ENCODE measurements around the gene ARHGAP23. TPM values are rescaled to one million over a fixed set of nuclear protein-coding genes. Genes with fewer than 3 reads are reported as not detected.

The ARHGAP23 gene
- total RNA-seq, 8 experiments from 2014 or later = 5.2 to 21.1 (median 14.0) TPM

DNA sequence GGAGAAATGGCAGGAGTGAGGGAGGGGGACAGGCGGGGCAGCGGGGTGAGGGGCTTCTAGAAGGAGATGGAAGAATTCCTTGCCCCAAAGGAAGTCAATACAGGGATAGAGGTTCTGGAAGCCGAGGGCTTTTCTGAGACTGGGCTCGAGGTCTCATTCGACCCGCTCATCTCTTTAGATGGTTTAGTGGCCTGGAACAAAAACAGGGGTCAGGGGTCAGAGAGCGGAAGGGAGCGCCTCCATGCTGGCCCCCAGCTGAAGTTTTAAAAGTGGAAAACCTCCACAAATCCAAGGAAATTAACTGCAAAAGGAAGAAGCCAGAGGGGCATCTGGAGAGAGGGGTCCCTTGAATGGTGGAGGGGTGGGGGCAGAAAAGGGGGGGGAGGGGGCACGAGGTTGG is 105.0 kb downstream of the ARHGAP23 start:
- Histone ChIP-seq H3K27ac (no peak overlapping the region), H3K4me1 (replicated peaks in 1 of 2) (peaks cover 25 to 36% of the 10 kb centered on the region in 2 donors), H3K4me3 (no peak overlapping the region)
- in situ Hi-C loops (cut with MboI; ENCODE audit: low pct_unique_long_range_greater_than_20kb in 2 of 9, low sequenced_read_pairs in 9 of 9, unreplicated experiment in 9 of 9) = loop anchor here in 1 of 9 experiments (25.0 kb wide), 1 partner anchor 129 kb away; the partner anchor contains the start of gene EPOP
- no CpG with 5 or more reads among the region's 9 CpGs for WGBS, 10 experiments
- ATAC-seq (replicated peaks in 6 of 8) = no peak

DNA sequence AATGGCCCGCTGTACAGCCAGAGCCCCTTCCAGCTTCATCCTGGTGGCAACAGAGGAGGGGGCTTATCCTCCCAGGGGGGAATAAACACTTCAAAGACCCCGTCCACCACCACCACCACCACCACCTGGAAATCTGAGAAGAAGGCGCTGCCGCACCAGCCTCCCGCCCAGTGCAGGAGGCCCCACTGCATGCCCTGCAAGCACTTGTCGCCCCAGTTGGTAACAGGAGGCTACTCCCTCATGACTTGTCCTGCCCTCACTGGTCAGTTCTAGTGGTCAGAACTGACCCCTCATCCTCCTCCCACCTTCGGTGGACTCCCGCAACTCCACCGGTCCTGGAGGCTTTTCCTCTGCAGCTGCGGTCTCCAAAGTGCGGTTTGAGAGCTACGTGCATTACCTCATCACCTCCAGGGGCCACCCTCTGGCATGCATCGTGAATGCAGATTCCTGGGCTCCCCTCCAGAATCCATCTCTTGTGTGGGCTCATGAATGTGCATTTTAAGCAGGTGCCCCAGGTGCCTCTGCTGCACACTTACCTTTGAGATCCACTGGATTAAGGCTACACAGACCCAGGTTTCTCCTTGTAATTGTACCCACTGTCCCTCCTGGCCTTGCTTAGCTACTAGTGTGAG is 105.7 kb downstream of the ARHGAP23 start:
- Histone ChIP-seq H3K4me3 (no peak overlapping the region), H3K4me1 (replicated peaks in 1 of 2) (peaks cover 25 to 36% of the 10 kb centered on the region in 2 donors), H3K27ac (no peak overlapping the region)
- 27 to 90% (median 76%) methylated on average over 2 to 7 of the region's 13 CpGs; no CpG with 5 or more reads in 6 of the 10 experiments for WGBS, 10 experiments
- ATAC-seq (replicated peaks in 6 of 8) = peak in 5 of 8 experiments; percentile 28 to 37 (median 30)
- in situ Hi-C loops (cut with MboI; ENCODE audit: low pct_unique_long_range_greater_than_20kb in 2 of 9, low sequenced_read_pairs in 9 of 9, unreplicated experiment in 9 of 9) = loop anchor here in 1 of 9 experiments (25.0 kb wide), 1 partner anchor 128 kb away; the partner anchor contains the start of gene EPOP

DNA sequence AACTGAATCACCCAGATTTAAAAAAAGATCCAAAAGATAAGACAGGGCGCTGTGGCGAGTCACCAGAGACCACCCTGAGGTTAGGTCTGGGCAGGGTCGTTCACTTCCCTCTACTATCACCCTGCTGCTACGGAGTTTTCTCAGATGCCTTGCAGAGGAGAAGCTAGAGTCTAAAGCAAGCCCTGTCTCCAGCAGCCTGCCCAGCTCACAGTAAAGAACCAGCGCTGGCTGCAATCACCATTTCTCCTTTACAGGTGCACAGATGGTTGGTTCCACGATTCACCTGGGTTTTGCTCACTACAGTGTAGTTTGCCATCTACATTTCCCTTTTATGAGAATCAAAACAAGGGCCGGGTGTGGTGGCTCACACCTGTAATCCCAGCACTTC is 106.2 kb downstream of the ARHGAP23 start:
- H3K4me1 ChIP-seq (replicated peaks in 1 of 2) = peaks cover 25 to 36% of the 10 kb centered on the region in 2 donors
- peak in 1 of 8 experiments; percentile 3 for ATAC-seq (replicated peaks in 6 of 8)
- H3K4me3 ChIP-seq = no peak overlapping the region
- in situ Hi-C loops (cut with MboI; ENCODE audit: low pct_unique_long_range_greater_than_20kb in 2 of 9, low sequenced_read_pairs in 9 of 9, unreplicated experiment in 9 of 9) = loop anchor here in 1 of 9 experiments (25.0 kb wide), 1 partner anchor 128 kb away; the partner anchor contains the start of gene EPOP
- 0 to 92% (median 65%) methylated on average over 2 to 4 of the region's 7 CpGs; no CpG with 5 or more reads in 4 of the 10 experiments for WGBS, 10 experiments
- H3K27ac ChIP-seq = no peak overlapping the region

DNA sequence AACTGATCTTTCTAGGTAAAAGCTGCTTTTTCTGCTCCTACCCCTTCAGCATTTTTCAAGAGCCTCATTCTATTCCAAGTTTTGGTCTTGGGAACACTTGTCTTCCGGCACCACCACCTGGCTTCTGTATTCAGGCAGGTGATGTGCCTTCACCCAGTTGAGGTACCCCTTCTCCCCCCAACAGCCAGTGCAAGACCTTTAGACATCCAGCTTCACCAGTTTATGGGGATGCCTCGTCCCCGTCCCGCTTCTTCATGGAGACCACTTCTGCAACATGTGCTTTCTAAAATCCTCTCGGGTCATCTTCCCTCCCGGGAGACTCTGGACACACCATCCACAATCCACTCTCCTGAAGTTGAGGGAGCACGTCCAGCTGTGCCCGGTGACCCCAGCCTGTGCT is 107.6 kb downstream of the ARHGAP23 start:
- Histone ChIP-seq H3K27ac (no peak overlapping the region), H3K4me1 (replicated peaks in 1 of 2) (peaks cover 15 to 27% of the 10 kb centered on the region in 2 donors), H3K4me3 (no peak overlapping the region)
- no peak for ATAC-seq (replicated peaks in 6 of 8)
- 16 to 100% (median 85%) methylated on average over 1 to 8 of the region's 8 CpGs; no CpG with 5 or more reads in 2 of the 10 experiments for WGBS, 10 experiments
- in situ Hi-C loops (cut with MboI; ENCODE audit: low pct_unique_long_range_greater_than_20kb in 2 of 9, low sequenced_read_pairs in 9 of 9, unreplicated experiment in 9 of 9) = loop anchor here in 1 of 9 experiments (25.0 kb wide), 1 partner anchor 126 kb away; the partner anchor contains the start of gene EPOP

DNA sequence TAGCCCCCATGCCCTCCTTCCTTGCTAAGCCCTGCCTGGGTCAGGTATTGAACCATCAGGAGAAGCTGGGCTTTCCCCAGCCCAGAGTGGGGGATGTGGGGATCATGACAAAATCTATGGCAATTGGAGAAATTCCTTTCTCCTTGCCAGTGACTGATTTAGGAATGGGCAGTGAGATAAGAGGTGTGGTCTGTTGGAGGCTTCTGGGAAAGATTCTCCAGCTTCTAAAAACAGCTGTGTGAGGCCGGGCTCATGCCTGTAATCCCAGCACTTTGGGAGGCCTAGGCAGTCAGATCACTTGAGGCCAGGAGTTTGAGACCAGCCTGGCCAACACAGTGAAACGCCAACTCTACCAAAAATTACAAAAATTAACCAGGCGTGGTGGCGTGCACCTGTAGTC is 108.4 kb downstream of the ARHGAP23 start:
- no peak overlapping the region for H3K4me3 ChIP-seq
- ATAC-seq (replicated peaks in 6 of 8) = peak in 3 of 8 experiments; percentile 51 to 66 (median 57)
- 90 to 100% (median 100%) methylated on average over 2 to 3 of the region's 4 CpGs; no CpG with 5 or more reads in 7 of the 10 experiments for WGBS, 10 experiments
- H3K4me1 ChIP-seq (replicated peaks in 1 of 2) = peaks cover 7 to 21% of the 10 kb centered on the region in 2 donors
- no peak overlapping the region for H3K27ac ChIP-seq
- in situ Hi-C loops (cut with MboI; ENCODE audit: low pct_unique_long_range_greater_than_20kb in 2 of 9, low sequenced_read_pairs in 9 of 9, unreplicated experiment in 9 of 9) = loop anchor here in 1 of 9 experiments (25.0 kb wide), 1 partner anchor 126 kb away; the partner anchor contains the start of gene EPOP

DNA sequence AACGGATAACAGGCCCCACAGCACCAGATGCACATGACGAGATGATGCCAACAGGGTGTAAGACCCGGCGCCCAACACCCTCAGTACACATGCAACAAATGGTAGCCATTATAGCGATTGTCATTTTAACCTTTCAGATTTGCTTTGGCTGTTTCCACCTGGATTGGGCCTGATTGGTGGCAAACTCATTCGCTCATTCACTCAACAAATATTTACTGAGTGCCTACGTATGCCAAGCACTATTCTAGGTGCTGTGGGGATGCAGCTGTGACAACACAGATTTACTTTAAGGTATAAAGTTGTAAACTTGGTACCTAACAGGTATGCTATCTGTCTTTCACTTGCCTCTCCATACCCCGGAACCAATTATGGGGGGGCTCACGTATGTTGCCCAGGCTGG is 110.6 kb downstream of the ARHGAP23 start:
- no peak overlapping the region for H3K4me3 ChIP-seq
- H3K4me1 ChIP-seq (replicated peaks in 1 of 2) = peaks cover 0 to 4% of the 10 kb centered on the region in 2 donors
- WGBS, 10 experiments = 52 to 100% (median 94%) methylated on average over 1 to 8 of the region's 9 CpGs; no CpG with 5 or more reads in 3 of the 10 experiments
- H3K27ac ChIP-seq = no peak overlapping the region
- in situ Hi-C loops (cut with MboI; ENCODE audit: low pct_unique_long_range_greater_than_20kb in 2 of 9, low sequenced_read_pairs in 9 of 9, unreplicated experiment in 9 of 9) = loop anchor here in 1 of 9 experiments (25.0 kb wide), 1 partner anchor 123 kb away; the partner anchor contains the start of gene EPOP
- no peak for ATAC-seq (replicated peaks in 6 of 8)

DNA sequence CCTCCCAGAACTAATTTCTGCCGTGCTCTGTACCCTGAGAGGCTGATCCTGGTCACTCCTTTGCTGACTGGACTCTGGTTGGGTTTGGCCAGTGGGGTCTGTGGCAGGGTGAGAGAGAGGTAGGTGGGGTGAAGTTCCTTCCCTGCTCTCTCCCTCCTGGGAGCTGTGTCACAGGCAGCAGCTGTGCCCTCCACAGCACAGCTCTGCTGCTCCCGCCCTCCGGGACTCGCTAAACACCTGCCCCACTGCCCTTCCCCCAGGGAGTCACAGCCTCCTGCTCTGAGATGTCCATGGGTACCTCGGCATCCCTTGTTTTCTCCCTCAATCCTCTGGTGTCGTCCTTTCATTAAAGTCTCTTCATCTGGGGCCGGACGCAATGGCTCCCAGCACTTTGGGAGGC is 111.1 kb downstream of the ARHGAP23 start:
- Histone ChIP-seq H3K4me1 (replicated peaks in 1 of 2) (no peaks in the 10 kb centered on the region), H3K4me3 (no peak overlapping the region), H3K27ac (no peak overlapping the region)
- ATAC-seq (replicated peaks in 6 of 8) = peak in 5 of 8 experiments; percentile 39 to 54 (median 44)
- in situ Hi-C loops (cut with MboI; ENCODE audit: low pct_unique_long_range_greater_than_20kb in 2 of 9, low sequenced_read_pairs in 9 of 9, unreplicated experiment in 9 of 9) = loop anchor here in 1 of 9 experiments (25.0 kb wide), 1 partner anchor 123 kb away; the partner anchor contains the start of gene EPOP
- whole genome bisulfite sequencing, 10 experiments = 40 to 90% methylated on average over 1 to 3 of the region's 8 CpGs; no CpG with 5 or more reads in 8 of the 10 experiments

DNA sequence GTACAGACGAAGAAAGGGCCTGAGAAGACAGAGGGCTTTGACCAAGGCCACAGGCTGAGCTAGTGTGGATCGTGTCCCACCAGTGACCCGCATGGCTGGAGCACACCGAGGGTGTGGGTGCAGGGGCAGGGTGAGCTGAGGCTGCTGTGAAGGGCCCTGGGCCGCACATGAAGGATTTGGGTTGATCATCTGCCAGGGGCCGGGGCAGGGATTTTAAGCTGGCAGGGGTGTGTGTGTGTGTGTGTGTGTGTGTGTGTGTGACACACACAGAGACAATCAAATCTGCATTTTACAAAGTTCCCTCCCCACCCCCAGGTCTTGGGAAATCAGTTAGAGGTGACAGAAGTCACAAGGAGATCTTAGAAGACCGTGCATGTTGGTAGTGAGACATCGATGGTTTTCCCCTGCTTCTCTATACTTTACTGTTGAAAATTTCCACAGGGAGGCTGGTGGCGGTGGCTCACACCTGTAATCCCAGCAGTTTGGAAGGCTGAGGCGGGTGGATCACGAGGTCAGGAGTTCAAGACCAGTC is 112.3 kb downstream of the ARHGAP23 start:
- no peak for ATAC-seq (replicated peaks in 6 of 8)
- in situ Hi-C loops (cut with MboI; ENCODE audit: low pct_unique_long_range_greater_than_20kb in 2 of 9, low sequenced_read_pairs in 9 of 9, unreplicated experiment in 9 of 9) = loop anchor here in 1 of 9 experiments (25.0 kb wide), 1 partner anchor 122 kb away; the partner anchor contains the start of gene EPOP
- Histone ChIP-seq H3K4me3 (no peak overlapping the region), H3K4me1 (replicated peaks in 1 of 2) (no peaks in the 10 kb centered on the region), H3K27ac (no peak overlapping the region)
- 40 to 100% methylated on average over 2 to 4 of the region's 11 CpGs; no CpG with 5 or more reads in 8 of the 10 experiments for WGBS, 10 experiments

DNA sequence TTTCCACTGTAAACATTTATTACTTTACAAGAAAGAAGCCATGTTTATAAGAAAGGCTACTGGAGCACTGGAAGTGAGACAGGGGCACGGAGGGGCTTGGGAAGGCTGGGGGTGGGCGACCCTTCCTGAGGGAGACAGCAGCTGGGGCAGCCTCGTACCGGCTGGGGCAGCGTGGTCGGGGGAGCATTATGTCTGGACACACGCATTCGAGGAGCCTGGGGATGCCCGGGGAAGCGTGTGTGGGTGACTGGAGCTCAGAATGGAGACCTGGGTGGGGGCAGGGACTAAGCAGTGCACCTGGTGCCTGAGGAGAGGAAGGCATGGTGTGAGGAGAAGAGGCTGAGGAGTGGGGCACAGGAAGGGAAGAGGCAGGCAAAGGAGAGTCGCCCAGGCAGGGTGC is 113.0 kb downstream of the ARHGAP23 start:
- WGBS, 10 experiments = 86 to 100% (median 100%) methylated on average over 1 to 5 of the region's 11 CpGs; no CpG with 5 or more reads in 7 of the 10 experiments
- in situ Hi-C loops (cut with MboI; ENCODE audit: low pct_unique_long_range_greater_than_20kb in 2 of 9, low sequenced_read_pairs in 9 of 9, unreplicated experiment in 9 of 9) = loop anchor here in 1 of 9 experiments (25.0 kb wide), 1 partner anchor 121 kb away; the partner anchor contains the start of gene EPOP
- no peak for ATAC-seq (replicated peaks in 6 of 8)
- Histone ChIP-seq H3K4me1 (replicated peaks in 1 of 2) (no peaks in the 10 kb centered on the region), H3K4me3 (no peak overlapping the region), H3K27ac (no peak overlapping the region)

DNA sequence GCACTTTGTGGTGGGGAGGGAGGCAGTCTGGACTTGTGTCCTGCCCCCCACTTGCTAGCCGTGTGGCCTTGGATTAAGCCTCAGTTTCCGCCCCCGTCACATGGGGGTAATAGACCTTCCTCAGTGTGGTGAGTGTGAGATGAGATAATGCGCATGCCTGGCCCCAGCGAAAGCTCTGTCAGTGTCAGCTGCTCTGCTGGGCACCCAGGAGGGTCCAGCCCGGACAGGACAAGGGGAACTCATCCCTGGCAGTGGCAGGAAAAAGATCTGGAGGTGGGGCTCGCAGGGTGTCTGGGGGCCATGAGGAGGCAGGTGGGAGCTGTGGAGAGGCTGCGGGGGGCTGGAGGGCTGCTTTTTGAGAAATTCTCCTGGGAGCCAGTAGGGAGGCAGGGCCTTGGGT is 114.0 kb downstream of the ARHGAP23 start:
- no CpG with 5 or more reads among the region's 8 CpGs for WGBS, 10 experiments
- in situ Hi-C loops (cut with MboI; ENCODE audit: low pct_unique_long_range_greater_than_20kb in 2 of 9, low sequenced_read_pairs in 9 of 9, unreplicated experiment in 9 of 9) = loop anchor here in 1 of 9 experiments (25.0 kb wide), 1 partner anchor 120 kb away; the partner anchor contains the start of gene EPOP

DNA sequence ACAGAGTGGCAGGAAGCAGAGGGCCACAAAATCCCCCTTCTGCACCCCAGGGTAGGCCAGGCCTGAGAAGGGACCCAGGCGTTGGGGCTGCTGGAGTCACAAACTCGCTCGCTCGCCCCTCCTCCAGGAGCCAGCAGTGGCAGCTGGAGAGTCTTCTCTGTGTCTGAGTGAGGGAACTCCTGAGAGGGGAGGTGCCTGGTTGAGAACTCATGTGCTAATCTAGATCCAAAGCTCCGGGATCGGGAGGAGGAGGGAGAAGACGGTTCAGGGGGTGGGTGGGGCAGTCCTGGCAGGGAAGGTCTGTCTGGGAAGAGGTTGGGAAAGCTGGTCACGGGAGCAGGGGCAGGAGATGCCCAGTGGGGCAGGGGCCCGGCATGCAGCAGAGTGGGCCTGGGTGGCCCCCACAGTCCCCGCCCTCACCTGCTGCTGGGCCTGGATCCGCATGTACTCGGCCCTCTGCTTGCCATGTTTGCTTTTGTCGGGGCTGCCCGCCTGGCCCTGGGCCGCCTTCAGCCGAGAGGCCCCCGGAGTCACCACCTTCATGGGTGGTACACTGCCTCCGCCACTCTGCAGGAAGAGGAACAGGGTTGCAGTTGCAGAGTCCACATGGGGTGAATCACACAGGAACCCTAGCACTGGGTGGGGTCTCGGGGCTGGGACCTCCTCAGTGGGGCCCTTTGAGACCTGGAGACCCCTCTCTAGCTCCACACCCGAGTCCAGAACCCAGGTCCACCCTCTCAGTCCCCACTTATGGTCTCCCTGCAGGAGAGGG is 115.3 kb downstream of the ARHGAP23 start:
- no peak overlapping the region for H3K27ac ChIP-seq
- in situ Hi-C loops (cut with MboI; ENCODE audit: low pct_unique_long_range_greater_than_20kb in 2 of 9, low sequenced_read_pairs in 9 of 9, unreplicated experiment in 9 of 9) = loop anchor here in 1 of 9 experiments (25.0 kb wide), 1 partner anchor 119 kb away; the partner anchor contains the start of gene EPOP
- no peak overlapping the region for H3K4me3 ChIP-seq
- 77 to 90% methylated on average over 3 to 4 of the region's 20 CpGs; no CpG with 5 or more reads in 8 of the 10 experiments for WGBS, 10 experiments
- ATAC-seq (replicated peaks in 6 of 8) = peak in 6 of 8 experiments; percentile 37 to 94 (median 74)
- no peaks in the 10 kb centered on the region for H3K4me1 ChIP-seq (replicated peaks in 1 of 2)

More for the DNA sequence above, 114.0 kb downstream of the ARHGAP23 start:
- no peak for ATAC-seq (replicated peaks in 6 of 8)
- no peak overlapping the region for H3K27ac ChIP-seq
- no peak overlapping the region for H3K4me3 ChIP-seq
- no peaks in the 10 kb centered on the region for H3K4me1 ChIP-seq (replicated peaks in 1 of 2)

DNA sequence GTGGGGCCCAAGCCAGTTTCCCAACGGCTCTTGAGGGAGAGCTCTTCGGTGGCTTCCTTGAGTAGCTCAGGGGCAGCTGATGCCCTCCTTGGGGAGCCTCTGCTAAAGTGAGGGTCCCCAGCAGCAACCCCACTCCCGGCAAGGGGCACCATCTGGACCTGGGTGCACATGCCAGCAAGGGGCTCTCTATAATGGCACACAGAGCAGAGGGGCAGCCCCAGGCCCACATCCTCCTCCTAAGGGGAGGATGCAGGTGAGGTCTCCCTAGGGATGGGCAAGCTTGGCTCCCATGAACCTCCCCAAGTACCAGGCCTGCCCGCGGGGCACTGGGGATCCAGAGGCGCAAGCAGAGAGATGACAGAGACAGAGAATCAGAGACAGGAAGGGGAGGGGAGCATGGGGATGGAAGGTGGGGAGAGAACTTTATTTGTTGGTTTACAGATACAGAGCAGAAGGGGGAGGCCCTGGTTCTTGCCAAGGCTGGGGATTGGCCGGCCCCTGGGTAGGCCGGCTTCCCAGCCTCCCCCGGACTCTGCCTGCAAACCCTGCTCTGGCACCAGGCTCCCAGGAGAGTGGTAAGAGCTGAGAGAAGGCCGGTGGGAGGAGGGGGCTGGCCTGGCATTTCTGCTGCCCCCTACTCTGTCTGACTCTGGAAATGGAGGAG is 116.0 kb downstream of the ARHGAP23 start:
- H3K4me1 ChIP-seq (replicated peaks in 1 of 2) = no peaks in the 10 kb centered on the region
- in situ Hi-C loops (cut with MboI; ENCODE audit: low pct_unique_long_range_greater_than_20kb in 2 of 9, low sequenced_read_pairs in 9 of 9, unreplicated experiment in 9 of 9) = loop anchor here in 1 of 9 experiments (25.0 kb wide), 1 partner anchor 118 kb away; the partner anchor contains the start of gene EPOP
- H3K27ac ChIP-seq = no peak overlapping the region
- WGBS, 10 experiments = 74% methylated on average over 5 of the region's 10 CpGs; no CpG with 5 or more reads in 9 of the 10 experiments
- no peak for ATAC-seq (replicated peaks in 6 of 8)
- no peak overlapping the region for H3K4me3 ChIP-seq
